Stomach smooth muscle (tissue), 2 donors: ENCODE data around the gene ALDH18A1.
"Not testable (repeated sequence)": the region's sequence is repeated elsewhere in the genome, so short reads cannot be mapped to it uniquely, and the experiment has no call there.

Experiments used
- H3K27ac ChIP-seq: one replicate; pipeline ENCODE4 v1.7.0; 2013; ENCODE audit warnings: mild to moderate bottlenecking, low read length, inconsistent platforms
- H3K27me3 ChIP-seq, 2 donors: one replicate each; pipeline ENCODE4 v1.7.0; 2013; ENCODE audit warnings: low read length in 2 of 2; ENCODE audit not compliant: insufficient read depth in 2 of 2, control insufficient read depth in 1 of 2
- H3K36me3 ChIP-seq, 2 donors: one replicate each; pipeline ENCODE4 v1.7.0; 2013; ENCODE audit warnings: low read length in 2 of 2; ENCODE audit not compliant: control insufficient read depth in 2 of 2, insufficient read depth in 2 of 2
- H3K4me1 ChIP-seq: one replicate; pipeline ENCODE4 v1.7.0; 2013; ENCODE audit warnings: low read length; ENCODE audit not compliant: control insufficient read depth, insufficient read depth
- H3K4me3 ChIP-seq, 2 donors: one replicate each; pipeline ENCODE4 v1.7.0; 2013; ENCODE audit warnings: low read length in 2 of 2
- H3K9ac ChIP-seq, 2 donors: one replicate each; pipeline ENCODE4 v1.7.0; 2013; ENCODE audit warnings: low read length in 2 of 2, mild to moderate bottlenecking in 1 of 2
- H3K9me3 ChIP-seq, 2 donors: one replicate each; pipeline ENCODE4 v1.7.0; 2013; ENCODE audit warnings: low read length in 2 of 2; ENCODE audit not compliant: control insufficient read depth in 2 of 2
- donor health status: healthy.
- donor health status: Pancreatic carcinoma.

The ALDH18A1 gene

GRCh38 chr10:95648138-95648537 is 8.4 kb downstream of the ALDH18A1 start:
- Histone ChIP-seq H3K4me3 (no peak overlapping the region), H3K27me3 (no peaks in the 10 kb centered on the region), H3K36me3 (peaks cover 11 to 19% of the 10 kb centered on the region in 2 donors), H3K9ac (no peak overlapping the region), H3K9me3 (no peaks in the 10 kb centered on the region), H3K4me1 (no peaks in the 10 kb centered on the region), H3K27ac (no peak overlapping the region)

GRCh38 chr10:95646160-95646559 is 10.4 kb downstream of the ALDH18A1 start:
- H3K27ac ChIP-seq, result no peak overlapping the region
- peaks cover 8 to 20% of the 10 kb centered on the region in 2 donors for H3K36me3 ChIP-seq
- no peaks in the 10 kb centered on the region for H3K4me1 ChIP-seq
- no peaks in the 10 kb centered on the region for H3K9me3 ChIP-seq
- H3K4me3 ChIP-seq, result no peak overlapping the region
- H3K27me3 ChIP-seq, result no peaks in the 10 kb centered on the region
- no peak overlapping the region for H3K9ac ChIP-seq

GRCh38 chr10:95644901-95645300 is 11.6 kb downstream of the ALDH18A1 start:
- Histone ChIP-seq H3K4me3 (no peak overlapping the region), H3K4me1 (no peaks in the 10 kb centered on the region), H3K9me3 (no peaks in the 10 kb centered on the region), H3K36me3 (peaks cover 12 to 25% of the 10 kb centered on the region in 2 donors), H3K9ac (no peak overlapping the region), H3K27me3 (no peaks in the 10 kb centered on the region), H3K27ac (no peak overlapping the region)

GRCh38 chr10:95640891-95641315 is 15.6 kb downstream of the ALDH18A1 start:
- Histone ChIP-seq H3K27me3 (no peaks in the 10 kb centered on the region), H3K27ac (no peak overlapping the region), H3K4me3 (no peak overlapping the region), H3K9me3 (no peaks in the 10 kb centered on the region), H3K36me3 (peaks cover 19% of the 10 kb centered on the region in 2 donors), H3K9ac (no peak overlapping the region), H3K4me1 (no peaks in the 10 kb centered on the region)

- Histone ChIP-seq H3K9ac (no peak overlapping the region), H3K27ac (no peak overlapping the region), H3K9me3 (no peaks in the 10 kb centered on the region), H3K27me3 (no peaks in the 10 kb centered on the region), H3K4me3 (no peak overlapping the region), H3K36me3 (peaks cover 27 to 28% of the 10 kb centered on the region in 2 donors), H3K4me1 (no peaks in the 10 kb centered on the region)
Observed at GRCh38 chr10:95637911-95638310, 18.6 kb downstream of the ALDH18A1 start.

- H3K27ac ChIP-seq, result no peak overlapping the region
- no peak overlapping the region for H3K9ac ChIP-seq
- no peaks in the 10 kb centered on the region for H3K27me3 ChIP-seq
- peaks cover 25 to 30% of the 10 kb centered on the region in 2 donors for H3K36me3 ChIP-seq
- H3K4me1 ChIP-seq, result no peaks in the 10 kb centered on the region
- H3K4me3 ChIP-seq, result no peak overlapping the region
- no peaks in the 10 kb centered on the region for H3K9me3 ChIP-seq
Observed at GRCh38 chr10:95637140-95637539, 19.4 kb downstream of the ALDH18A1 start.

GRCh38 chr10:95635319-95635733 is 21.2 kb downstream of the ALDH18A1 start:
- Histone ChIP-seq H3K4me1 (no peaks in the 10 kb centered on the region), H3K27me3 (no peaks in the 10 kb centered on the region), H3K4me3 (no peak overlapping the region), H3K27ac (no peak overlapping the region), H3K9me3 (no peaks in the 10 kb centered on the region), H3K9ac (no peak overlapping the region), H3K36me3 (peaks cover 24 to 31% of the 10 kb centered on the region in 2 donors)

- Histone ChIP-seq H3K4me1 (no peaks in the 10 kb centered on the region), H3K36me3 (peaks cover 29 to 44% of the 10 kb centered on the region in 2 donors), H3K4me3 (no peak overlapping the region), H3K27me3 (no peaks in the 10 kb centered on the region), H3K9ac (no peak overlapping the region), H3K9me3 (no peaks in the 10 kb centered on the region), H3K27ac (no peak overlapping the region)
Observed at GRCh38 chr10:95628786-95629185, 27.7 kb downstream of the ALDH18A1 start.

- Histone ChIP-seq H3K4me1 (no peaks in the 10 kb centered on the region), H3K4me3 (no peak overlapping the region), H3K36me3 (peaks cover 20 to 34% of the 10 kb centered on the region in 2 donors), H3K27ac (no peak overlapping the region), H3K9ac (no peak overlapping the region), H3K9me3 (no peaks in the 10 kb centered on the region), H3K27me3 (no peaks in the 10 kb centered on the region)
Observed at GRCh38 chr10:95626500-95626899, 30.0 kb downstream of the ALDH18A1 start.

GRCh38 chr10:95620415-95620814 is 36.1 kb downstream of the ALDH18A1 start:
- H3K27me3 ChIP-seq, H3K27ac ChIP-seq, H3K4me3 ChIP-seq, H3K4me1 ChIP-seq, H3K9me3 ChIP-seq, H3K9ac ChIP-seq: not testable (repeated sequence)
- peaks cover 14 to 21% of the 10 kb centered on the region in 2 donors for H3K36me3 ChIP-seq

- Histone ChIP-seq H3K4me3 (no peak overlapping the region), H3K27ac (no peak overlapping the region), H3K36me3 (peaks cover 16 to 35% of the 10 kb centered on the region in 2 donors), H3K4me1 (peaks cover 9% of the 10 kb centered on the region), H3K9me3 (no peaks in the 10 kb centered on the region), H3K27me3 (no peaks in the 10 kb centered on the region), H3K9ac (no peak overlapping the region)
Observed at GRCh38 chr10:95618101-95618500, 38.4 kb downstream of the ALDH18A1 start.
